Mucosa of stomach (tissue), 1 donor: ENCODE measurements around the gene TAS1R3.

Experiments used
- H3K27me3 ChIP-seq: one replicate; pipeline ENCODE4 v1.7.0; 2013; ENCODE audit warnings: mild to moderate bottlenecking, low read length; ENCODE audit not compliant: control insufficient read depth, insufficient read depth
- H3K36me3 ChIP-seq: one replicate; pipeline ENCODE4 v1.7.0; 2013; ENCODE audit warnings: low read length; ENCODE audit not compliant: control insufficient read depth, insufficient read depth
- H3K4me1 ChIP-seq: one replicate; pipeline ENCODE4 v1.7.0; 2013; ENCODE audit warnings: mild to moderate bottlenecking, low read length; ENCODE audit not compliant: control insufficient read depth, insufficient read depth
- H3K4me3 ChIP-seq: one replicate; pipeline ENCODE4 v1.7.0; 2013; ENCODE audit warnings: low read length
- H3K9ac ChIP-seq: one replicate; pipeline ENCODE4 v1.7.0; 2013; ENCODE audit warnings: mild to moderate bottlenecking, low read length, moderate library complexity
- H3K9me3 ChIP-seq: one replicate; pipeline ENCODE4 v1.7.0; 2013; ENCODE audit warnings: mild to moderate bottlenecking, low read length, moderate library complexity; ENCODE audit not compliant: control insufficient read depth
- donor health status: Pancreatic carcinoma.

TAS1R3 gene

DNA sequence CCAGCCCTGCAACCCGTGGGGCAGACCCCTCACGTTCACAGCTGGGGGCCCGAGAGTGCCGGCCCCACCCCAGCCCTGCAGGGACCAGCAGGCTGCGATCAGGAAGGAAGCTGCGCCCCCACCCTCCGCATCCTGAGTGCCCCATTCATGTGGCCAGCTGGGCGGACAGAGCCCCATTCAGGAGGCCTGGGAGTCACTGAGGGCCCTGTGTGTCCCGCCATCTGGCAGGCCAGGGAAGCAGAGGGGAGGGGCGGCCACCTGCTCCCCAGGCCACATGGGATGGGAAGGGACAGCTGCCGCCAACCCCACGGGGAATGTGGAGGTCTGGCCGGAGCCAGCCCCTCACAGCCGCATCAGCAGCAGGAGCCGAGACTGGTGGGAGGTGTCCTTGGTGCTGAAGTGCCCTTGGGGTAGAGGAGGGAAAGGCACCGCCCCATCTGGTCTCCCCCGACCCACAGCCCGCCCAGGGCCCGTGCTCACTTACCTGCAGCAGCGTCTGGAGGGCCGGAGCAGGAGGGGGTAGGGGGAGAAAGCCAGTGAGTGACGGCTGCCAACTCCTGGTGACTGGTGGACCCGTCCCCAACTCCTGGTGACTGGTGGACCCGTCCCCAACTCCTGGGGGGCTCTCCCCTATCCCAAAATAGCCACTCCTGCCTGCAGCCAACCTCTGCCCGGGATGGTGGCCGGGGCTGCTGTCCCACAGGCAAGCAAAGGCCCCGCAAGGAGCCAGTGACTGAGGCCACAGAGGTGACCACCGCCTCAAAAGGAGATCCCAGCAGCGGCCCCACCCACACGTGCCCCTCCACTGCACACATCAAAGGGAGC lies 32.0 kb upstream of the TAS1R3 start:
- Histone ChIP-seq H3K4me3 (no peak overlapping the region), H3K36me3 (no peaks in the 10 kb centered on the region), H3K27me3 (no peaks in the 10 kb centered on the region), H3K4me1 (peaks cover 12% of the 10 kb centered on the region), H3K9me3 (no peaks in the 10 kb centered on the region), H3K9ac (no peak overlapping the region)

DNA sequence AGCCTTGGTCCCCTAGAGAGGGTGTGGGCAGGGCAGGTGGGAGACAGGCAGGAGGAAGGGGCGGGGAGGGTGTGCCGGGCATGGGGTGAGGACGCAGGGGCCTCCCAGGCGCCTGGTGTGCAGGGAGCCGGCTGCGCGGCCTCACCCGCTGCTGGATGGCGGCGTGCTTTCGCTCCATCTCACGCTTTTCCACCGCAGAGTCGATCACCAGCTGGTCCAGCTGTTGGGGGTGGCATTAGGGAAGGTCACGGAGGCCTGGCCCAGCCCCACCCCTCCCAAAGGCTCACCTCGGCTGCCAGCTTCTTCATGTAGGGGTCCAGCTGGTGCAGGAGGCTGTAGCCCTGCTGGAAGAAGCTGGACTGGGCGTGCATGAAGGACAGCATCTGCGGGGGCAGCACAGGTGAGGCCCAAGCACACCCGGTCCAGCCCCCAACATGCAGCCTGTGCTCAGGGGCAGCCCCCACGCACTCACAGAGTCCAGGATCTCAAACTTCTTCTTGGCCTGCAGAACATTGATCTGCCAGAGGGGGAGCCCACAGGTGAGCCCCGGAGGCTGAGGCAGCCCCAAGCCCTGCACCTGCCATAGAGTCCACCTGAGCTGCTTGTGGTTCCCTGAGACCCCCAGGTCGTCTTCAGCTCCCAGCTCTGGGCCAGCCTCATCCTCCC lies 31.3 kb upstream of the TAS1R3 start:
- Histone ChIP-seq H3K36me3 (no peaks in the 10 kb centered on the region), H3K27me3 (no peaks in the 10 kb centered on the region), H3K4me1 (peaks cover 20% of the 10 kb centered on the region), H3K9me3 (no peaks in the 10 kb centered on the region), H3K9ac (no peak overlapping the region), H3K4me3 (no peak overlapping the region)

DNA sequence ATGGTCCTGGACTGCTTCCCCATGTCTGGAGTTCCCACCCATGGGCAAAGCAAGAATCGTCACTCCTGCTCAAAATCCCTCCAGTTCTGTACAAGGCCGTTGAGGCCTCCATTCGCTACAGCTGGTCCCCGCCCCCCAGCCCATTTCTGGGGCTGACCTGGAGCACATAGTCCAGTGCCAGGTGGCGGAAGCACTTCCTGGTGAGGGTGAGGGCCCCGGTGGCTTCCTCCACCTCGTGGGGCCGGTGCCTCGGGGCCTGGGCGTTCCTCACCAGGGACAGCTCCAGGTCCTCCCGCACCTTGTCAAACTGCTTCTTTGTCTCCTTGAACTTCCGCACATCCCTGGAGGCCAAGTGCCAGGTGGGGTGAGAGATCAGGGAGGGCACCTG lies 30.7 kb upstream of the TAS1R3 start:
- peaks cover 25% of the 10 kb centered on the region for H3K4me1 ChIP-seq
- no peaks in the 10 kb centered on the region for H3K27me3 ChIP-seq
- no peaks in the 10 kb centered on the region for H3K36me3 ChIP-seq
- no peak overlapping the region for H3K4me3 ChIP-seq
- H3K9me3 ChIP-seq = no peaks in the 10 kb centered on the region
- H3K9ac ChIP-seq = no peak overlapping the region

DNA sequence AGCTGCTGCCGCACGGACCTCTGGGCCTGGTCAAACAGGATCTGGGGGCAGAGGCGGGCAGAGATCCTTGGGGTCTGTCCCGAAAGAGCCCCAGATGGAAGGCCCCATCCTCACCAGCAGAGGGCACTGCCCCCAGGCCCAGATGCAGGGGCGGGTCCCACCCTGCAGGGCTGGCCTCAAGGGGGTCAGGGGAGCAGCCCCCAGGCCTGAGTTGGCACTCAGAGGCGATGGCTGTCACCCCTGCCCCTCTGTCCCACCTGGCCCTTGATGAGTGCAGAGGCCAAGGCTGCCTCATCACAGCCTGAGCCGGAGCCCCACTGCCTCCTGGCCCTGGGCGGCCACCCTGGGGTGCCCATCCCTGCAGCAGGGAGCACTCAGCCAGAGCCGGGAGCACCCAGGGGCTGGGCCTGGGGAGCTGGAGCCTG lies 29.1 kb upstream of the TAS1R3 start:
- Histone ChIP-seq H3K27me3 (no peaks in the 10 kb centered on the region), H3K9ac (no peak overlapping the region), H3K4me3 (no peak overlapping the region), H3K4me1 (peaks cover 42% of the 10 kb centered on the region), H3K36me3 (no peaks in the 10 kb centered on the region), H3K9me3 (no peaks in the 10 kb centered on the region)

DNA sequence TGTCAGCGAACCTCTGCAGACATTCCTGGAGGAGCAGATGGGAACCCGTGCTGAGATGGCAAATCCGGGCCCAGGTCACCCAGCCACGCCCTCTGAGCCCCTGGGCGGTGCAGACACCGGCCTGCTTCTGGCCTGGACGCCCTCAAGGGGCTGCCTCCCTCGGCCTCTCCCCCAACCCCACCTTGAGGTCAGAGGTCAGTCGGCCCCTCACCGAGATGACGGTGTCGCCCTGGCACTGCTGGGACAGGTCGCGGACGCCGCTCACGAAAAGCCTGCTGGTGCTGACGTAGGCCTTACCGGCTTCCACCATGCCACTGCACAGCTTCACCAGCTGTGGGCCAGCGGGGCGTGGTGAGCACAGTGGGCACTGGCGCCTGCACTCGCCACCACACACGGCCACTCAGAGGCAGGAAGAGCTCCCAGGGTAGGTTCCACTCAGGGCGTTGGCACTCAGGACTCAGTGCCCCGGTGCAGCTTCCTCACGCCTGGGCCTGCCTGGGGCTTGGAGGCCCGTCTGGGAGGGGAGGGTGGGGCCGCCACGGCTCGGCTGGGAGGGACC lies 28.1 kb upstream of the TAS1R3 start:
- Histone ChIP-seq H3K4me3 (no peak overlapping the region), H3K9ac (no peak overlapping the region), H3K27me3 (no peaks in the 10 kb centered on the region), H3K4me1 (peaks cover 44% of the 10 kb centered on the region), H3K36me3 (no peaks in the 10 kb centered on the region), H3K9me3 (no peaks in the 10 kb centered on the region)

DNA sequence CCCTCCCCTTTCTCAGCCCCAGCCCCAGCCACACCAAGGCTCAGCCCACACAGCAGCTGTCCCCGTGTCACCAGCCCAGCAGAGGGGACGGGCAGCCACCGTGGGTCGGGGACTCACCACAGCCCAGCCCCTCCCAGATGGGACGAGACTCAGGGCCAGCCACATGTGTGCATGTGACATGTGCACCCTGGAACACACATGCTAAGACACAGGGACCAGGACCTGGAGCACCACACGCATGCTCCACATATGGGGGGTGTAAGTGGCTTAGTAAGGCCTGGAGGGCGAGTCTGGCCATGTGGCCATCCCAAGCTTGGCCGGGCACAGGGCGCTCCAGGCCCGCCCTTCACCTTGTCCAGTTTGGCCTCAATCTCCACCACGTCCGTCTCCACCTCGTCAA lies 27.3 kb upstream of the TAS1R3 start:
- Histone ChIP-seq H3K4me3 (no peak overlapping the region), H3K36me3 (no peaks in the 10 kb centered on the region), H3K9ac (no peak overlapping the region)

DNA sequence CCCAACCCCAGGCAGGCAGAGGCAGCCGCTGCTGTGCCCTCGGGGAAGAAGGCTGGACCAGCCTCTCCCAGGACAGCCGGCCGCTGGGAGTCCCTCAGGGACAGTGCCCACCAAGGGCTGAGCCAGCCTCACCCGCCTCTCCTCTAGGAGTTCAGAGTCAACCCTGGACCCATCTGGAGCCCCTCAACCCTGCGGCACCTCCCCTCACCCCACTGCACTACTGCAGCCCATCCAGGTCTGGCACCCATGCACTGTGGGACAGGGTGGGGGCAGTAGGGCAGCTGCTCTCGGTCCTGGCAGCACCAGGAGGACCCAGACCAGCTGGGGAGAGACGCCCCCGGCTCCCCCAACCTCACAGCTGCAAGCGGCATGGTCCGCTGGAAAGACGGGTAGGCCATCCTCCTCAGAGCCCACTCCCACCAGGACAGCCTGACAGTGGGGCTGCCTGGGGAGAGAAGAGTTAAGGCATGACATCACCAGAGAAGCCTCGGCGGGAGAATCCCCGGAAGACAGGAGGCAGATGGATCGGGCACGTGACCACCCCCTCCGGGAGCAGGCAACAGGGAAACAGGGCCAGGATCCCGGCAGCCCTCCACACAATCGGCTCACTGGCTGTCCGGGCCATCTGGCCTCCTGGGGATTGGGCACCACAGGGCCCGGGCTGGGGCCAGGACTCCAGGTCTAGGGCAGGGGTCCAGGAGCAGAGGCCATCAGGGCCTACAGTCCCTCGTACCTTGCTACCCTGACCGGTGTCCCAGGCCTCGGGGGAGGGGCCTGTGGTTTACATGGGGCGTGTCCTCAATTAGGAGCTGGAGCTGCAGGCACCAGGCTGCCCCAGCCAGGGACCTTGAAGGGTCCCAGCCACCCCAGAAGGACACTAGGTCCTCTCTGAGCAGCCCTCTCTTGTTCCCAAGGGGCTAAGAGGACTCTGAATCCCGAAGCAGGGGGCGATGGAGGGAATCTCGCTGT lies 26.5 kb upstream of the TAS1R3 start:
- H3K9me3 ChIP-seq = no peaks in the 10 kb centered on the region
- H3K4me1 ChIP-seq = peaks cover 48% of the 10 kb centered on the region
- H3K36me3 ChIP-seq = no peaks in the 10 kb centered on the region
- H3K9ac ChIP-seq = peak overlapping the region; percentile 55
- H3K27me3 ChIP-seq = no peaks in the 10 kb centered on the region
- H3K4me3 ChIP-seq = peak overlapping the region; percentile 2

More for the DNA sequence above, 27.3 kb upstream of the TAS1R3 start:
- Histone ChIP-seq H3K4me1 (peaks cover 44% of the 10 kb centered on the region), H3K9me3 (no peaks in the 10 kb centered on the region), H3K27me3 (no peaks in the 10 kb centered on the region)

DNA sequence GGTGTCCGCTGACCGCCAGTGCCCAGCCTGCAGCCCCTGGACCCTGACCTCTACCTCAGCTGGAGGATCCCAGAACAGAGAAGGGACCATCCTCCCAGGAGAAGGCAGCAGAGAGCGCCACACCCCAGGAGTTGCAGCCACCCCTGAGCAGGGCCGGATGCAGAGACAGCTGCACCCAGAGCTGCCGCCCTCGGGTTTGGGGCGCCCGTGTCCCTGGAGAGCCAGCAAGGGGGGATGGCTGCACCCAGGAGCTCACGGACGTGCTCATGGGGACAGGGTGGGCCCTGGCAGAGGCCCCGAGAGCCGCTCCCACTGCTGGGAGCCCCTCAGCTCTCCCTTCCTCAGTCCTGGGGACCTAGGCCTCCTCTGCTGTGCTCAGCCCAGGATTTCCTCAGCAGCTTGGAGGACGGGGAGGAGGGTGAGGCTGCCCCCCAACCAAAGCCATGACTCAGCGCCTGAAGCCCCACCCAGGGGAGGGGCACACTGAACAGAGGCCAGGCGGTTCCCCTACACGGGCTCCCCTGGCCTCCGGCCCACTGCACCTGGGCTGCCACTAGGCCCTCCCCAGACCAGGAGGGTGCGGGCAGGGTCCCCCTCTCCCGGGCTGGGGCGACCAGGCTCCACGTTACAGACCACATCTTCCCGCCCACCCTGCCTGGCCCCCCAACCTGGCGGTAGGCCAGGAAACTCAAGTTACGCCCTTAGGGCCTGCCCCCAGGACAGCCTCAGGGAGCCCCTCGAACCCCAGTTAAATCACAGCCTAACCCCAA lies 25.6 kb upstream of the TAS1R3 start:
- no peaks in the 10 kb centered on the region for H3K9me3 ChIP-seq
- H3K36me3 ChIP-seq = no peaks in the 10 kb centered on the region
- peaks cover 49% of the 10 kb centered on the region for H3K4me1 ChIP-seq
- H3K9ac ChIP-seq = peak overlapping the region; percentile 55
- H3K27me3 ChIP-seq = no peaks in the 10 kb centered on the region
- H3K4me3 ChIP-seq = peak overlapping the region; percentile 2

DNA sequence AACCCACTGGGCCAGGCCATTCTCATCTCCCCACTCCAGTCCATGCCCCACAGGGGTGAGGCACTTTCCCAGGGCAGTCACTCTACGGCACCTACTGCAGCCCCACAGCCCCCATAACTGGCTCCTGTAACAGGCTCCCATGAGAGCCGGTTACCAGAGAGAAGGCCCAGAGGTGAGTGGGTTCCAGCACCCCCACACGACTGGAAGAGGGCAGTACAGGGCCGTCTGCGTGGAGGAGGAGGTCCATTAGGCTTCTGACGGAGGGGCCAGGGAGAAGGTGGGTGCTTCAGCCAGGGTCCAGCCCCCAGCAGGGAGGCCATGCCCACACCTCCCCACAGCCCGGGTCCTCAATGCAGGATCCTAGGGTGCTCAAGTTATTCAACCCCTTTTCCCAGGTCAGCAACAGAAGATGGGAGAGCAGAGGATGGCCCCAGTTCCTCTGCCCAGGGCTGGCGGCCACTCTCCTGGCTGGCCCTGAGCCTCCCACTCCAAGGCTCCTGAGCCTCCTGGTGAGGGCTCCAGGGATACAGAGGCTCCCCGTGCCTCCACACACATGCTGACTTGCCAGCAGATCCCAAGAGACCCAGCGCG lies 24.9 kb upstream of the TAS1R3 start:
- Histone ChIP-seq H3K27me3 (no peaks in the 10 kb centered on the region), H3K36me3 (peaks cover 3% of the 10 kb centered on the region), H3K9me3 (no peaks in the 10 kb centered on the region), H3K9ac (peak overlapping the region; percentile 28), H3K4me1 (peaks cover 49% of the 10 kb centered on the region), H3K4me3 (peak overlapping the region; percentile 54)

DNA sequence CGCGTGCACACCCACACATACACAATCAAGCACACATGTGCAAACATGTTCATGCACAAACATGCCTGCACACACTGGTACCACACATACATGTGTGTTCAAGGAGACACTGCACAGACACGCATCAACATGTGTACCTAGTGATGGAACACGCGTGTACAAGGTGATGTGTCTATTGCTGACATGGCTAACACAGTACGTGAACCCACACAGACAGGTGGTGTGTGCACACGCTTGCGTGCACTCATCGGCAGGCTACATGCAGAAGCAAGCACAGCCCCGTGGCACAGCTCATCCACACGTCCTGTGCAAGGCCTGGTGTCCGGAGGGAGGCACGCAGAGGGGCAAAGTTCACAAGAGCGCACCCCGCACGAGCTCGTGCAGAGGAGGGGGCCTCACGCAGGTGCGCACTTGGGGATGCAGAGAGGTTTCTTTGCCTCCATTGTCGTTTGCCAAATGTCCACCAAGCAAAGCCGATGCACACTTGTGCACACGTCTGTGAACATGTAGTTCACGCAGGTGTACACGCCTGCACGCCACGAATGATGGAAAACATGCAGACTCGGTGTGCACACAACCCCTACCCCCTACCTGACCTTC lies 24.3 kb upstream of the TAS1R3 start:
- no peaks in the 10 kb centered on the region for H3K9me3 ChIP-seq
- H3K27me3 ChIP-seq = no peaks in the 10 kb centered on the region
- peak overlapping the region; percentile 54 for H3K4me3 ChIP-seq
- no peak overlapping the region for H3K9ac ChIP-seq
- peaks cover 8% of the 10 kb centered on the region for H3K36me3 ChIP-seq
- H3K4me1 ChIP-seq = peaks cover 49% of the 10 kb centered on the region
